ENCODE measurements around the gene GLB1L.
A peak's percentile ranks its signal among the peaks of the same experiment; 100 is the strongest.
"Not testable (repeated sequence)": the region's sequence is repeated elsewhere in the genome, so short reads cannot be mapped to it uniquely, and the experiment has no call there.

Gene GLB1L

GRCh38 chr2:219245148-219245898 lies at the start of gene GLB1L, which contains the start of gene STK16:
GLB1L (minus strand) TSS chr2:219245444; CDS start chr2:219243573, 1,871 bp downstream.
STK16 (plus strand) TSS chr2:219245479; CDS start chr2:219246000, 521 bp downstream.
- DNase-seq = peak; percentile 95

GRCh38 chr2:219294356-219295351 lies 49.4 kb upstream of the GLB1L start:
- DNase-seq = peak; percentile 90

GRCh38 chr2:219293736-219294231 lies 48.5 kb upstream of the GLB1L start:
- DNase-seq = no peak

GRCh38 chr2:219292616-219293015 lies 47.4 kb upstream of the GLB1L start:
- DNase-seq = no peak

- DNase-seq = no peak
These were observed 46.8 kb upstream of the GLB1L start for GRCh38 chr2:219291910-219292490.

- no peak for DNase-seq
These were observed 46.1 kb upstream of the GLB1L start for GRCh38 chr2:219291394-219291793.

GRCh38 chr2:219290381-219291171 lies 45.3 kb upstream of the GLB1L start:
- no peak for DNase-seq

GRCh38 chr2:219289537-219290361 lies 44.5 kb upstream of the GLB1L start:
- peak; percentile 78 for DNase-seq

- no peak for DNase-seq
These were observed 43.9 kb upstream of the GLB1L start for GRCh38 chr2:219289195-219289536.

GRCh38 chr2:219287580-219288265 lies 42.5 kb upstream of the GLB1L start:
- DNase-seq = peak; percentile 68

GRCh38 chr2:219287116-219287440 lies 41.8 kb upstream of the GLB1L start:
- DNase-seq = not testable (repeated sequence)

- DNase-seq = peak; percentile 76
These were observed 41.3 kb upstream of the GLB1L start for GRCh38 chr2:219286436-219287115.

GRCh38 chr2:219285894-219286425 lies 40.7 kb upstream of the GLB1L start:
- DNase-seq = peak; percentile 61

- DNase-seq = no peak
These were observed 40.1 kb upstream of the GLB1L start for GRCh38 chr2:219285373-219285735.

GRCh38 chr2:219284501-219285372 lies 39.5 kb upstream of the GLB1L start:
- DNase-seq = no peak

GRCh38 chr2:219282943-219283581 lies 37.8 kb upstream of the GLB1L start:
- DNase-seq = no peak

GRCh38 chr2:219282375-219282774 lies 37.1 kb upstream of the GLB1L start:
- DNase-seq = no peak

GRCh38 chr2:219281588-219281987 lies 36.3 kb upstream of the GLB1L start:
- no peak for DNase-seq

All from hematopoietic multipotent progenitor cell treated with erythropoietin and hydrocortisone succinate and interleukin-3 and kit ligand, for 4 days (in vitro differentiated cells).